ENCODE data around the gene ZNF30.
"Not testable (repeated sequence)": the region's sequence is repeated elsewhere in the genome, so short reads cannot be mapped to it uniquely, and the experiment has no call there.

Gene ZNF30

DNA sequence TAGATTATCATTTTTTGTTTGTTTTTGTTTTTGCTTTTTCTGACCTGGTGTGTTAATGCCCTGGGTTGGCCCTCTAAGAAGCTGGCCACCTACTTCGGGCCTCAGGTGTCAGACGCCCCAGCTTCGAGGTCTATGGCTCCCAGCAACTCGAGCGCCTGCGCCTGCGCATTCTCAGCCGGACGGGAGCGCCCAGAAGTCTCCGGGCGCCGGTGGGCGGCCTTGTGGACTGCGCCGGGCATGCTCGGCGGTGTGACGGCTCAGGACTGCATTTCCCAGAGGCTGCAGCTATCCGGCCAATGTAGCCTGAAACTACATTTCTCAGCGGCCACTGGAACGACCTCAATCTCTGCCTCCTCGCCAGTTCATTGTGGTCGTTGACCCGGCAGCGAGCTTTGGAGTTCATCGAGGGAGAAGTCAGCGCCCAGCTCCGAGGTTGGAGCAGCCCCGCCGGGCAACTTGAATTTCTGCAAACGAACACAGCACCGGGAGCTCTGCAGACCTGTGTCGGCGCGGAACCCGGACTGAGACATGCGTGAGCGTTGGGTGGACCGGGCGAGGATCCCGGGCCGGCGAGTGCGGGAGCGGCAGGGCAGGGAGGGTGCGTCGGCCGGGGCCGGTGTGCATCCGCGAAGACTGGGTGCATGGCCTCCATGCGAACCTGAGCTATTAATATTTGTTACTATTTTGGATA, at the start of gene ZNF30:
ZNF30 (plus strand) TSS at position 219 of the 691 bp plus-strand sequence. CDS start 3,045 bp downstream, outside the sequence.
- peak; percentile 72 for DNase-seq

DNA sequence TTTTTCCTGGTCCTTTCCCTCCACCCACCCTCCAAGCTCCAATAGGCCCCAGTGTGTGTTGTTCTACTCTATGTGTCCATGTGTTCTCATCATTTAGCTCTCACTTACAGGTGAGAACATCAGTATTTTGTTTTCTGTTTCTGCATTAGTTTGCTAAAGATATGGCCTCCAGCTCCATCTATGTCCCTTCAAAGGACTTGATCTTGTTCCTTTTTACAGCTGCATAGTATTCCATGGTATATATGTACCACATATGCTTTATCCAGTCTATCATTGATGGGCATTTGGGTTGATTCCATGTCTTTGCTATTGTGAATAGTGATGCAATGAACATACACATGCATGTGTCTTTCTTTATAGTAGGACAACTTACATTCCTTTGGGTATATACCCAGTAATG, 47.1 kb upstream of the ZNF30 start:
- DNase-seq: no peak

DNA sequence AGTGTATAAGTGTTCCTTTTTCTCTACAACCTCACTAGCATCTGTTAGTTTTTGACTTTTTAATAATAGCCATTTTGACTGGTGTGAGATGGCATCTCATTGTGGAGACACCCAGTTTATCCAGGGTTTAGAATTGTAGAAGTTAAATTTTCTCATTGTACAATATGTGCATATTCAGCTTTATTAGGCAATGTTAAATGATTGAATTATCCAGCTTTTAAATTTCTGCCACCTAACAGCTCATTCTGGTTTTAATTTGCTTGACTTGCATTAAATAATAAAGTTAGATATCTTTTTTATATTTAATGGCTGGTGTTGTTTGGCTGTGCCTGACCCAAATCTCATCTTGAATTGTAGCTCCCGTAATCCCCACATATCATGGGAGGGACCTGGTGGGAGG, 46.7 kb upstream of the ZNF30 start:
- DNase-seq: no peak

DNA sequence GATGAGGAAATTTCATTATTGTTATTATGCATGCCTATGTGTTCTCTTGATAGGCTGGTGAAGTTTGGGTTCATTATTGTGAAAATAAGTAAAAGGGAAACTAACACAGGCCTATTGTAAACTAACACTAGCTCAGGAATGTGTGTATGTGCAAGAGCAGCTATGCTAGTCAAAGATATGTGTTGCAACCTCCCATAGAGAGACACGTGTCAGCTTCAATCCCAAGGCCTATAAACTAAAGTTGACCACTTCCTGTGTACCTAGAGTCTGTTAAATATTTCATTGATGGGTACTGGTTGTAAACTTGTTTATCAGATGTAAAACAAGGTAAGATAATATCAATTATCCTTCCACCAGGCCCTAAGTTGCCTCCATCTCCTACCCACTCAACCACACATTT, 44.7 kb upstream of the ZNF30 start:
- DNase-seq: no peak

DNA sequence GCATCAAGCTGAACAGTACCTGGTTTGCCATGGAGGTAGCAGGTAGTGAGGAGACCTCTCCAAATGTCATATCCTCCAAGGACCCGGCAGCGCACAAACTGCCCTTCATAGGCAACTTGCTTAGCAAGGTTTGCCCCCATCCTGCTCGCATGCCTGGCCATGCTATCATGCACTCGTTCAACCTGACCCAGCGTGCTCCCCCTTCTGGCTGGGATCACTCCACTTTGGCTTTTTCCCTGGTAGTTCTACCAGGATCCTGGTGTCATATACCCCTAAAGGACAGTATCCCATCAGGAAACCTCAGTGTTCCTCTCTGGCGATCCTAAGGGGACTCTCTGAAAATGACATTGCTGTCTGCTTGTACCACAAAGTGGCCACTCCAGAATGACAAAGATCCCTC, 38.6 kb upstream of the ZNF30 start:
- no peak for DNase-seq

DNA sequence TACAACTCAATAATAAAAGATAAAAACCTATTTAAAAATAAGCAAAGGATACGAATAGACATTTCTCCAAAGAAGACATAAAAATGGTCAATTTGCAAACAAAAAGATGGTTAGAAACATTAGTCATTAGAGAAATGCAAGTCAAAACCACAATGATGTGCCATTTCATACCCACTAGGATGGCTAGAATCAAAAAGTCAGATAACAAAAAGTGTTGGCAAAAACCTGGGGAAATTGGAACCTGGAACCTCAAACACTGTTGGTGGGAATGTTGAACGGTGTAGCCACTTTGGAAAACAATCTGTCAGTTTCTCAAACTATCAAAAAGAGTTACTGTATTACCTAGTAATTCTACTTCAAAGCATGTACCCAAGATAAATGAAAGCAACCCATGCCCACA, 26.5 kb upstream of the ZNF30 start:
- no peak for DNase-seq

DNA sequence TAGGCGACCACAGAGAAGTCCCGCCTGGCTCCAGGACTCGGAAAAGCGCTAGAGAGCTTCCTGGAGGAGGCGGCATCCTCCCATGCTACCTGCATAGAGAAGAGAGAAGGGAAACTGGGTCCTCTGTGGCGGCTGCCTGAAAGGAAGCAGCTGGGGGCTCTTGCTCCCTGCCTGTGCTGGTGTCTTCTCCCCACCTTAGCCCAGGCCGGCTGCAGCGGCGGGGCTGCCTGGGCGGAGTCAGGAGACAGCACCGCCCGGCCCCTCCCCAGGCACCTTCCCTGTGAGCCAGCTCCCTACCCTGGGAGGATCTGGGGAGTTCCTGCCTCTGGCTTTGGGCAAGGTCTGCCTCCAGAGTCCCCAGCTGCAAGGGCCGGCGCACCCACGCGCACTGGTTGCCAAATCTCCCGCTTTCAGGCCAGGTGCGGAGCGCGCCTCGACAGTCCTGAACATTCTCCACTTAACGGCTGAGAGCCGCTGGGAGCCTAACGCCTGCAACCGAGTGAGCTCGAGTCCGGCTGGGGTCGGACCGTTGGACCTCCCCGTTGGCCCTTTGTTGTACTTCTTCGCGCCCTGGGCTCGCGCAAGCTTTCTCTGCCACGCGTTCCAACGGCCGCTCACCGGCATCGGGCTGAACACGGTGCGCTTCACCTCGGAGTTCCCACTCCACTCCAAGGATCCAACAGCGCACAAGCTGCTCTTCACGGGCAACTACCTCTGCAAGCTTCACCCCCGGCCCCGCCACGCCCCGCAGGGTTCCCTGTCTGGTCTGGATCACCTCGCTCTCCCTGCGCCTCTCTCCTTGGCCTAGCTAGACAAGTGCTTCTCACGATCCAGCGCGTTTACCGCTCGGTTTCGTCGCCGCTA, 21.8 kb upstream of the ZNF30 start:
- DNase-seq: no peak

DNA sequence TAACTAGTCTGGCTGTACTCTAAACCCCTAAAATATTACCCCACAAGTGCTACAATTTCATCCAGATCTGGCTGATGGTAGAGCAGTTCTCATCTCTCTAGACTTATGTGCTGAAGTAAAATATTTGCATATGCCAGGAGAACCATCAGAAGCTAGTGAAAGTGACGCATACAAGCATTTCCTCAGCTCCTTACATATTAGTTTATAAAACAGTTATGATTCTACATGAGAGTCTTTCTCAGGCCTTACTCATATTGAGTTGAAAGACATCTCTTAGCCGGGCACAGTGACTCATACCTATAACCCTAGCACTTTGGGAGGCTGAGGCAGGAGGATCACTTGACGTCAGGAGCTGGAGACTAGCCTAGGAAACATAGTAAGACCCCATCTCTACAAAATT, 15.9 kb upstream of the ZNF30 start:
- DNase-seq: no peak

DNA sequence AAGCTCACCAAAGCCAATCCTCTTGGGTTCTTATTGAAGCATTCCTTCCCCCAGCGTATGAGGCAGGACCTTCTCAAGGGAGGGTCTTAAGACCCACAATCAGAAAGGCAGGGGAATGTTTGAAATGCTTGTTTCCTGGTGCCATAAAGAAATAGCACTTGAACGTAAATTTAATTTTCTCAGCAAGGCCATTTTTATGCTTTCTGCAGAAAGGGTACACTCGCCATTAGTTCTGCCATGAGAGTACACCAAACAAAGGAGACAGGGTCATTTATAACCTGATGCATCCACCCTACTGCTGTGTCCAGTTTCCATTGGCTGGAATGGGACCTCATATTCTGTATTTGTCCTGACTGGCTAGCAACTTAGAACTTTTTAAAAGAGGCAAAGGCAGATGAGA, 9.6 kb upstream of the ZNF30 start:
- DNase-seq: not testable (repeated sequence)

DNA sequence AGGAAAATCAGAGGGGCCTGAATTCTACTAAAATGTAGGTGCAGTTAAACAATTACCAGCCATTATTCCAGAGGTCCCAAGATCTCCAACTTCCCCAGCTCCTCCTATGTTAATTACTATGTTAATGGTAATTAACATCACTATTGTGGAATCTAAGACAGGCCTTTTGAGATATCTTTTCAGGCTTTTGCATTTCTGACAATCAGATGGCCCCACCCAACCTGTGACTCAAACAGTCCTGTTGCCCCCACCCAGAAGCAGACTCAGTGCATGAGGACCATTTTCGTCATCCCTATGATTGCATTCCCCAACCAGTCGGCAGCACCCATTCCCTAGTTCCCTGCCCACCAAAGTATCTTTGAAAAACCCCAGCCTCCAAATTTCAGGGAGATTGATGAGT, 8.5 kb upstream of the ZNF30 start:
- DNase-seq: no peak

DNA sequence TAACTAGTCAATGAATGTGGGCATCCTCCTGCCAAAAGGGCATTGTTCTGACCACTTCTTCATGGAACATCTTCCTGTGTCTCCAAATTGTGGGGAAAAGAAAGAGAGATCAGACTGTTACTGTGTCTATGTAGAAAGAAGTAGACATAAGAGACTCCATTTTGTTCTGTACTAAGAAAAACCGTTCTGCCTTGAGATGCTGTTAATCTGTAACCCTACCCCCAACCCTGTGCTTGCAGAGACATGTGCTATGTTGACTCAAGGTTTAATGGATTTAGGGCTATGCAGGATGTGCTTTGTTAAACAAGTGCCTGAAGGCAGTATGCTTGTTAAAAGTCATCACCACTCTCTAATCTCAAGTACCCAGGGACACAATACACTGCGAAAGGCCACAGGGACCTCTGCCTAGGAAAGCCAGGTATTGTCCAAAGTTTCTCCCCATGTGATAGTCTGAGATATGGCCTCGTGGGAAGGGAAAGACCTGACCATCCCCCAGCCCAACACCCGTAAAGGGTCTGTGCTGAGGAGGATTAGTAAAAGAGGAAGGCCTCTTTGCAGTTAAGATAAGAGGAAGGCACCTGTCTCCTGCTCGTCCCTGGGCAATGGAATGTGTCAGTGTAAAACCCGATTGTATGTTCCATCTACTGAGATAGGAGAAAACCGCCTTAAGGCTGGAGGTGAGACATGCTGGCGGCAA, 6.5 kb upstream of the ZNF30 start:
- DNase-seq: not testable (repeated sequence)

DNA sequence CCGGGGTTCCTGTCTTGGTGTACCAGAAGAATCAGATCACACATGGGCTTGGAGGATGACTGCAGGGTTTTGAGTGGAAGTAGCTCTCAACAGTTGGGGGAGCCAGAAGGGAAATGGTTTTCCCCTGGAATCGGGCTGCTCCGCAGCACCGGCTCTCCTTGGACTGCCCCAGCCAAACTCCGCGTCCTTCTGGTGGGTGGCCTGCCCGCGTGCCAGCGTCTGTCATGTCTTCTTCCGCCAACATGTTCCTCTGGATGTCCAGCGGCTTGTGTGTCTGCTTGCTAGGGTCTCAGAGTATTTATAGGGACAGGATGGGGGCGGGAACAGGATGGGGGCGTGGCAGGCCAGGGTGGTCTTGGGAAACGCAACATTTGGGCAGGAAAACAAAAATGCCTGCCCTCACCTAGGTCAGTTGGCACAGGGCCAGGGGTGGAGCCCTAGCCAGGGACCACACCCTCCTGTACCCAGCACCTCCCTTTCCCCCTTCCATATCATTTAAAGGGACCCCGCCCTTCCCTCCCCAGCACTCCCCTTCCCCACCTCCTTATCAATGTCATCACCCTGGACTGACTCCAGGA, 1.3 kb upstream of the ZNF30 start:
- no peak for DNase-seq

DNA sequence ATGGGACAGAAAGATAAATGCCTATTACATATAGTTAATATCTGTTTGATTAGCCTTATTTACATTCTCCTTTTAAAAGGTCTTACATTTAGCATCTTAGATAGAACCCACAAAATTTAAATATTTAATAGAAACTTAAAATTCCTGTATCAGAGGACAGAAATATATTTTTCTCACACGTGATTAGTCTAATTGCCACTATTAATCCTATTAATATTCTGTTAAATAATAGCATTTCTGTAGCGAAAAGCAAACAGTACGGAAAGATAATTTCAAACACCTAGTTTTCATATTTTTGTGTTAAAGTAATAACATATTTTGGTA, 380 bp upstream of the ZNF30 start:
- DNase-seq: no peak

DNA sequence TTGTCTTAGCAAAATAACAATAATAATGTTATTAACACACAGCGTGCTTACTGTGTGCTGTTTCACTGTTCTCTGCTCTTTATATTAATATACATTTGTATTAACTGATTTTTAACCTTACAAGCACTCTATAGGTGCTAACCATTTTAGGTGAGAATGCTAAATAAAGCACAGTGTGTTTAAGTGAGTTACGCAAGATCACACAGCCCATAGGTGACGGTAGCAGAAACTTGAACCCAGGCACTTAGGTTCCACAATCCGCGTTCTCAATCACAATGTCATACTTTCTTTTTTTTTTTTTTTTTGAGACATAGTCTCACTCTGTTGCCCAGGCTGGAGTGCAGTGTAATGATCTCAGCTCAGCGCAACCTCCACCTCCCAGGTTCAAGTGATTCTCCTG, 5.8 kb downstream of the ZNF30 start:
- no peak for DNase-seq

DNA sequence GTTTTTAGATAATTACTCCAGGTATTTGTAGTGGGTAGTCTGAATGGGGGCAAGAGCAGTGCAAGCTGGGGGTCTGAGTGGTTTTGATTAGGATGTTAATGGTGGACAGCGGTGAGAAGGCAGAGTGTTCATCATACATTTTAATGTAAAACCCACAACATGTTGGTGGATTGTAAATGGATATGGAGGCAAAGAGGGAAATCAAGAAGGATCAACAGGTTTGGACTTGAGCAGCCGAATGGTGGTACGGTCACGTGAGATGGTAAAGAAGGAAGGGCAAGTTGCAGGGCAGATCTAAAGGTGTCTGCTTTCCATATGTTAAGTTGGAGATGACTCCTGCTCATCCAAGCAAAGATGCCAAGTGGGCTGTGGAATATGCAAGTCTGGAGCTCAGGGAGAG, 9.5 kb downstream of the ZNF30 start:
- DNase-seq: no peak

DNA sequence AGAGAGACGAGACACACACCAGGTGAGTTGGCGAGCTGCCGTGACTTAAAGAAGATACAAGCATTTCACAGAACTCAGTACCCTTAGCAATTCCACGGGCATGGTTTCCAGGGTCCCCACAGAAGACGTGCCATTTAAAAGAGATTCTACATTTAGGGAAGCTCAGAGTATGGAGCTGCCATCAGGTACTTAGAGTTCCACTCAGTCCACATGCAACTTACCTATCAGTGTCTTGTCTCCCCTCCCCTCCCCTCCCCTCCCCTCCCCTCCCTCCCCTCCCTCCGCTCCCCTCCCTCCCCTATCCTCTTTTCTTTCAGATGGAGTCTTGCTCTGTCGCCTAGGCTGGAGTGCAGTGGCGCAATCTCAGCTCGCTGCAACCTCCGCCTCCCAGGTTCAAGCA, 12.2 kb downstream of the ZNF30 start:
- no peak for DNase-seq

DNA sequence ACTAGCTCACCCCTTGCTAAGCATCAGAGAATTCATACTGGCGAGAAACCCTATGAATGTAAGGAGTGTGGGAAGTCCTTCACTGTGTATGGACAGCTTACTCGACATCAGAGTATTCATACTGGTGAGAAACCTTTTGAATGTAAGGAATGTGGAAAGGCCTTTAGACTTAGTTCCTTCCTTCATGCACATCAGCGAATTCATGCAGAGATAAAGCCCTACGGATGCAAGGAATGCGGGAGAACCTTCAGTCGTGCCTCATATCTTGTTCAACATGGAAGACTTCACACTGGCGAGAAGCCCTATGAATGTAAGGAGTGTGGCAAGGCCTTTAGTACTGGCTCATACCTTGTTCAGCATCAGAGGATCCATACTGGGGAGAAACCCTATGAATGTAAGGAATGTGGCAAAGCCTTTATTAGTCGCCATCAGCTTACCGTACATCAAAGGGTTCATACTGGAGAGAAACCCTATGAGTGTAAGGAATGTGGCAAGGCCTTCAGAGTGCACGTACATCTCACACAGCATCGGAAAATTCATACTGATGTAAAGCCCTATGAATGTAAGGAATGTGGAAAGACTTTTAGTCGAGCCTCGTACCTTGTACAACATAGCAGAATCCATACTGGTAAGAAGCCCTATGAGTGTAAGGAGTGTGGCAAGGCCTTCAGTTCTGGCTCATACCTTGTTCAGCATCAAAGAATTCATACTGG, 17.3 kb downstream of the ZNF30 start:
- DNase-seq: no peak

DNA sequence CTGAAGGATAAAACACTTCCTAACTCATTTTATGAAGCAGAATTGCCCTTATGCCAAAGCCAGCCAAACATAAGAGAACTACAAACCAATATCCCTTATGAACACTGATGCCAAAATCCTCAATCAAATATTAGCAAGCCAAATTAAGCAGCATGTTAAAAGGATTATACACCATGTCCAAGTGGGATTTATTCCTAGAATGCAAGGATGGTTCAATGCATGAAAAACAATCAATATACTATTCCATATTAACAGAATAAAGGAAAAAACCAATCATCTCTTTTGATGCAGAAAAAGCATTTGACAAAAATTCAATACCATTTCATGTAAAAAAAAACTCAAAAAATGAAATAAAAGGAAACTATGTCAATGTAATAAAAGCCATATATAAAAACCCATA, 26.4 kb downstream of the ZNF30 start:
- no peak for DNase-seq

DNA sequence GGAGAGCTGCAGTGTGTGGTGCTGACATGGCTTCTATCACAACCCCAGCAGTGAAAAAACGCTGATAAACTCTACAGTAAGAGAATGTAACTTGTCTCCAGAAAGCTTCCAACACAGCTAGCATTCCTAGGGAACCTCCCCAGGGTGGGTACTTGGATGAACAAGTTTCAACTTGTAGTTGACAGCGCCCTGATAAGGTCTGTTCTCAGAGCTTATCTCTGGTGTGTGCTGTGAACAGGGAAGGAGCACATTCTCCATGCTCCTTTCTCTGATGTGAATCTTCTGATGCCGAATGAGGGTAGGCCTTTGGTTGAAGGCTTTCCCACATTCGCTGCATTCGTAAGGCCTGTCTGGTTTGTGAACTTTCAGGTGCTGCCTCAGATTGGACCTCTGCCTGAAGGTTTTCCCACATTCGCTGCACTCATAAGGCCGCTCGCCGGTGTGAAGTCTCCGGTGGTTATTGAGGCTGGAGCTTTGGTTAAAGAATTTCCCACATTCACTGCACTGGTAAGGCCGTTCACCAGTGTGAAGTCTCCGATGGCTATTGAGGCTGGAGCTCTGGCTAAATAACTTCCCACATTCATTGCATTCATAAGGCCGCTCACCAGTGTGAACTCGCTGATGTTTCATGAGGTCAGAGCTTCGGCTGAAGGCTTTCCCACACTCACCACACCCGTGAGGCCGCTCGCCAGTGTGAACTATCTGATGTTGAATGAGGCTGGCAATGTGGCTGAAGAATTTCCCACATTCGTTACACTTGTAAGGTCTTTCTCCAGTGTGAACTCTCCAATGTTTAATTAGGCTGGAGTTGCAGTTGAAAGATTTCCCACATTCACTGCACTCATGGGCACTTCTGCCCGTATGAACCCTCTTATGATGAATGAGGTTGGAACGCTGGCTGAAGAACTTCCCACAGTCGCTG, 31.4 kb downstream of the ZNF30 start:
- DNase-seq: no peak

DNA sequence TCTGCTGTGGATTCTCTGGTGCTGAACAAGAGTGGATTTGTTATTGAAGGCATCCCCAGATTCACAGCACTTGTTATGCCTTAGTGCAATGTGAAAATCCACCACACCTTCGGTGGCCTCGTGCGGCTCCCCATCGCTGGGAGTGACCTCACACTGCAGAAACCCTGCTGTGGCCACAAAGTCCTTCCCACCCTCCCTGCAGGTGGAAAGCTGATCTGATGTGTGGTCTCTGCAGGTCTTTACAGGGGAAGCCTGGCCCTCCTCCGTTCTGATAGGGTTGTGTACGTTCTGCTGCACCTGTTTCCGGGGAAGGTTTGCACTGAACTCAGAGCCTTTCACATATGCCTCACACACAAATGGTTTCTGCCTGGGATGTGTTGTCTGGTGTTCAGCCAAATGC, 32.3 kb downstream of the ZNF30 start:
- DNase-seq: no peak

DNA sequence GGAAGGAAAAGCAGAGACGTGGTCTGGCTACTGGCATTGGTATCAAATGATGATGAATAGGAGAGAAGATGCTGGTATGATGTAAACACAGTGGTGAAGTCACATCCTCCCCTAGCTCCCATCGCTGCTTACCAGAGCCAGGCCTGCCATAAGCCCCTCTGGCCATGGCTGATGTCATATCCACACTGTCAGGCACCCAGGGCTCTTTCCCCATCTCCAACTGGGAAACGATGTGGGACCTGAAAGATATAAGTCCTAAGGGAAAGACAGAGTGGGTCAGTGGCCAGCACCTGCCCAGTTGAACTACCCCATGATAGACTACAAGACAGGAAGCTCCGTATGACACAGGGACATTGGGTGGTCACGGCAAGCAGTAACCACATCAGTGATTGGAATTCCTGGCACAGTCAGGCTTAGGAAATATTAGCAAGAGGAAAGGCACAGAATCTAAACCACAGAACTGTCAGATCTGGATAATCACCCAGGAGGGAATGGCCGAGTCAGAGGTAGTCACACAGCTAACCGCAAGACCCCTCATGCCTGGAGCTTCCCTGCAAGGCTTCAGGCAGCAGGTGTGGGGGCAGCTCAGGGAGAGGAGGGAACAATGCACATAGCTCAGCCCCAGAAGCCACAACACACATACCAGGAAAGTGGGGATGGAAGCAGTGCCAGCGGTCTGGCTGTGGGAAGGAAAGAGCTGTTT, 33.6 kb downstream of the ZNF30 start:
- DNase-seq: no peak
